Gastroesophageal sphincter (tissue), 4 donors: ENCODE measurements around the gene IRF2BPL. TPM values are rescaled to one million over a fixed set of nuclear protein-coding genes. Genes with fewer than 3 reads are reported as not detected.

Source experiments
- ATAC-seq: fragments of 150-250 bp; one replicate; pipeline ENCODE4 v1.9.1; 2016; ENCODE audit warnings: mild to moderate bottlenecking, moderate library complexity
- H3K27ac ChIP-seq, 4 donors: fragments of 200-600 bp; sonication (generic) in 3 of 4; 1 replicate in 3 of 4; 2 replicates in 1 of 4; pipeline ENCODE4 v1.5.1; 2016 to 2019
- H3K27me3 ChIP-seq: fragments of 200-600 bp; sonication (generic); one replicate; pipeline ENCODE4 v1.5.1; 2019
- H3K36me3 ChIP-seq, 2 donors: fragments of 200-600 bp; sonication (generic); one replicate each; pipeline ENCODE4 v1.5.1; 2019; ENCODE audit warnings: control low read depth in 1 of 2
- H3K4me1 ChIP-seq, 3 donors: fragments of 200-600 bp; sonication (generic); 1 replicate in 2 of 3; 2 replicates in 1 of 3; pipeline ENCODE4 v1.5.1; 2016 to 2019; ENCODE audit warnings: control low read depth in 2 of 3
- H3K4me3 ChIP-seq, 2 donors: fragments of 200-600 bp; sonication (generic); one replicate each; pipeline ENCODE4 v1.5.1; 2019; ENCODE audit warnings: mild to moderate bottlenecking in 1 of 2, moderate library complexity in 1 of 2
- H3K9me3 ChIP-seq, 3 donors: fragments of 200-600 bp; sonication (generic); one replicate each; pipeline ENCODE4 v1.5.1; 2017 to 2019; ENCODE audit warnings: control low read depth in 2 of 3
- EP300 ChIP-seq: sonication (generic); formaldehyde crosslinking; IDR thresholded peaks from one replicate; pipeline ENCODE4 v1.6.1; 2017; ENCODE audit warnings: antibody characterized with exemption, mild to moderate bottlenecking
- POLR2A ChIP-seq, 2 donors: fragments of 450-650 bp; IDR thresholded peaks; one replicate each; pipeline ENCODE4 v1.6.1; 2017; ENCODE audit warnings: antibody characterized with exemption in 2 of 2, mild to moderate bottlenecking in 2 of 2, moderate library complexity in 1 of 2
- POLR2AphosphoS5 ChIP-seq: sonication (generic); formaldehyde crosslinking; IDR thresholded peaks from one replicate; pipeline ENCODE4 v1.6.1; 2017; ENCODE audit warnings: antibody characterized with exemption
- WGBS, 2 donors: methylation state at CpG; one replicate each; pipeline ENCODE4 v1.1.5; 2018; ENCODE audit warnings: low coverage in 1 of 2; 5-methylcytosine and 5-hydroxymethylcytosine counted together
- total RNA-seq, 4 donors: library from RNA; depleted of rRNA; stranded (reverse); fragments of >200 nt; gene quantifications; one replicate each; pipeline ENCODE4 v1.1.0, GENCODE V29; 2016
- TF ChIP-seq, protein P1 (sequence below), 4 experiments: fragments of 200-600 bp in 2 of 4; fragments of 450-650 bp in 2 of 4; sonication (generic) in 1 of 4; IDR thresholded peaks; one replicate each; pipeline ENCODE4 v1.5.1; 2017 to 2019; ENCODE audit warnings: antibody characterized with exemption in 4 of 4, mild to moderate bottlenecking in 2 of 4, moderate library complexity in 2 of 4

IRF2BPL gene
- total RNA-seq, 4 donors from 2014 or later: 53.7 to 75.6 (median 59.9) TPM

DNA sequence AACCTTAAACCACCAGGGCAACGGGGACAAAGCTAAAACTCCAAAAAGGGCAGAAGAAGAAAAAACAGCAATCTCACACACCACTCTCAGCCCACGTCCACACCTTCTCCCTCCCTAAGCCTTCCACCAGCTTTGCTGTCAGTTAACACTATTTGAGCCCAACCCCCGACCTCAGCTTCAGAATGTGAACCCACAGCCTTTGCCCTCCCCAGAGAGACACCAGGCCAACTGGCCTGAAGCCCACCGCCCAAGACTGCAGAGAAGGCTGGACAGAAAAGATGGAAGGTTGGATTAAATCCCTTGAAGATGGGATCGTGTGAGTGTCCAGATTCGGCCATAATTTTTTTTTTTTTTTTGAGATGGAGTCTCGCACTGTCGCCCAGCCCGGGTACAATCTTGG, 22.4 kb downstream of the IRF2BPL start:
- Histone ChIP-seq H3K9me3 (no peaks in the 10 kb centered on the region), H3K4me1 (peaks cover 0 to 24% (median 10%) of the 10 kb centered on the region in 3 donors), H3K4me3 (no peak overlapping the region), H3K36me3 (no peaks in the 10 kb centered on the region), H3K27me3 (no peaks in the 10 kb centered on the region), H3K27ac (no peak overlapping the region)
- no peak for ATAC-seq
- no peak for TF ChIP-seq EP300
- no peak for TF ChIP-seq POLR2AphosphoS5
- no peak for TF ChIP-seq POLR2A (IDR thresholded peaks at IDR 0.05)
- TF ChIP-seq, protein P1, sequence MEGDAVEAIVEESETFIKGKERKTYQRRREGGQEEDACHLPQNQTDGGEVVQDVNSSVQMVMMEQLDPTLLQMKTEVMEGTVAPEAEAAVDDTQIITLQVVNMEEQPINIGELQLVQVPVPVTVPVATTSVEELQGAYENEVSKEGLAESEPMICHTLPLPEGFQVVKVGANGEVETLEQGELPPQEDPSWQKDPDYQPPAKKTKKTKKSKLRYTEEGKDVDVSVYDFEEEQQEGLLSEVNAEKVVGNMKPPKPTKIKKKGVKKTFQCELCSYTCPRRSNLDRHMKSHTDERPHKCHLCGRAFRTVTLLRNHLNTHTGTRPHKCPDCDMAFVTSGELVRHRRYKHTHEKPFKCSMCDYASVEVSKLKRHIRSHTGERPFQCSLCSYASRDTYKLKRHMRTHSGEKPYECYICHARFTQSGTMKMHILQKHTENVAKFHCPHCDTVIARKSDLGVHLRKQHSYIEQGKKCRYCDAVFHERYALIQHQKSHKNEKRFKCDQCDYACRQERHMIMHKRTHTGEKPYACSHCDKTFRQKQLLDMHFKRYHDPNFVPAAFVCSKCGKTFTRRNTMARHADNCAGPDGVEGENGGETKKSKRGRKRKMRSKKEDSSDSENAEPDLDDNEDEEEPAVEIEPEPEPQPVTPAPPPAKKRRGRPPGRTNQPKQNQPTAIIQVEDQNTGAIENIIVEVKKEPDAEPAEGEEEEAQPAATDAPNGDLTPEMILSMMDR (IDR thresholded peaks at IDR 0.05): no peak
- WGBS, 2 donors: 86 to 90% methylated on average over 5 to 8 of the region's 9 CpGs

DNA sequence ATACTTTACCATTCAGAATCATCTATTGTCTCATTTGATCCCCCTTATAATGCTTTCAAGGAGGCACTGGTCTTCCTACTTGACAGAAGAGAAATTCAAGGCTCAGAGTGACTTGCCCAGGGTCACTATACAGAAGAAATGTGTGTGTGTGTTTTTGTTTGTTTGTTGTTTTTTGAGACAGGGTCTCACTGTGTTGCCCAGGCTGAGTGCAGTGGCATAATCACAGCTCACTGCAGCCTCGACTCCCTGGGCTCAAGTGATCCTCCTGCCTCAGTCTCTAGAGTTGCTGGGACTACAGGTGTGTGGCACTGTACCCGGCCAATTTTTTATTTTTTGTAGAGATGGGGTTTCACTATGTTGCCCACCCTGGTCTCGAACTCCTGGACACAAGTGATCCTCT, 22.9 kb downstream of the IRF2BPL start:
- Histone ChIP-seq H3K4me1 (peaks cover 0 to 29% (median 13%) of the 10 kb centered on the region in 3 donors), H3K27ac (no peak overlapping the region), H3K27me3 (no peaks in the 10 kb centered on the region), H3K36me3 (no peaks in the 10 kb centered on the region), H3K4me3 (no peak overlapping the region), H3K9me3 (no peaks in the 10 kb centered on the region)
- 80 to 91% methylated on average over 1 to 3 of the region's 3 CpGs for WGBS, 2 donors
- no peak for ATAC-seq
- TF ChIP-seq POLR2A (IDR thresholded peaks at IDR 0.05) (no peak), POLR2AphosphoS5 (no peak), EP300 (no peak)
- TF ChIP-seq, protein P1 (IDR thresholded peaks at IDR 0.05): no peak

DNA sequence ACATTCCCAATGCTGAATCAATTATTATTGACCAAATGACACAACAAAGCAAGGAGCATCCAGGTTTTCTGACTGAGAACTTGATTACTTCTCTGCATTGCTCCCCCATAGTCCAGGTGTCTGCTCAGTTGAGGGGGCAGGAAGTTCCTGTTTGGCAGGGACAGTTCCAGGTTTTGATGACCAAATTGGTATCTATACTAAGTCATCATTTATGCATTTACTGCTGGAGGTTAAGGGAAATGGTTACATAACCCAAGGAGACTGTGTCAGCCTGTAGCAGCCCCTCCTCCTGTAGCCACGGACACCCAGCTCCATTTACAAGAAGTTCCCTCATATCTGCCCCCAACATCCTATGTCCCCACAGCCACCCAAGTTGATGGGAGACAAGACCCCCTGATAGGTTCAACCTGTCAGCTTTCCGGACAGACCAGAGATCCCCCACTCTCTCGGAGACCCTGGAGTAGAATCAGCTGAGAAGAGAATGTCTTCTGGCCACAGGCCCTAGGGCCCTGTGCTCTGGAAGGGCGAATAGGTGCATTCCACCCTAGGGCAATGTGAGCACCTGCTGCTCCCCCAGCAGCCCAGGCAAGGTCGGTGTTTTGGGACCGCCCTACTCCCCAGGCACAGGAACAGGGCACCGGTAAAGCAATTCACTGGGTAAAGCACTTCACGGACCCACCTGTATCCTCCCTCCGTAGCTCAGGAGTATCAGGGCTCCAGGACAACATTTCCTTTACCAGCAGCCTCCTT, 23.6 kb downstream of the IRF2BPL start:
- Histone ChIP-seq H3K4me1 (peaks cover 0 to 36% (median 20%) of the 10 kb centered on the region in 3 donors), H3K27me3 (no peaks in the 10 kb centered on the region), H3K9me3 (no peaks in the 10 kb centered on the region), H3K4me3 (no peak overlapping the region), H3K27ac (no peak overlapping the region), H3K36me3 (no peaks in the 10 kb centered on the region)
- 47% methylated on average over 4 of the region's 9 CpGs; no CpG with 5 or more reads in 1 of the 2 donors for WGBS, 2 donors
- ATAC-seq: no peak
- TF ChIP-seq EP300 (no peak), POLR2AphosphoS5 (no peak), POLR2A (IDR thresholded peaks at IDR 0.05) (no peak)
- TF ChIP-seq, protein P1 (IDR thresholded peaks at IDR 0.05): no peak

DNA sequence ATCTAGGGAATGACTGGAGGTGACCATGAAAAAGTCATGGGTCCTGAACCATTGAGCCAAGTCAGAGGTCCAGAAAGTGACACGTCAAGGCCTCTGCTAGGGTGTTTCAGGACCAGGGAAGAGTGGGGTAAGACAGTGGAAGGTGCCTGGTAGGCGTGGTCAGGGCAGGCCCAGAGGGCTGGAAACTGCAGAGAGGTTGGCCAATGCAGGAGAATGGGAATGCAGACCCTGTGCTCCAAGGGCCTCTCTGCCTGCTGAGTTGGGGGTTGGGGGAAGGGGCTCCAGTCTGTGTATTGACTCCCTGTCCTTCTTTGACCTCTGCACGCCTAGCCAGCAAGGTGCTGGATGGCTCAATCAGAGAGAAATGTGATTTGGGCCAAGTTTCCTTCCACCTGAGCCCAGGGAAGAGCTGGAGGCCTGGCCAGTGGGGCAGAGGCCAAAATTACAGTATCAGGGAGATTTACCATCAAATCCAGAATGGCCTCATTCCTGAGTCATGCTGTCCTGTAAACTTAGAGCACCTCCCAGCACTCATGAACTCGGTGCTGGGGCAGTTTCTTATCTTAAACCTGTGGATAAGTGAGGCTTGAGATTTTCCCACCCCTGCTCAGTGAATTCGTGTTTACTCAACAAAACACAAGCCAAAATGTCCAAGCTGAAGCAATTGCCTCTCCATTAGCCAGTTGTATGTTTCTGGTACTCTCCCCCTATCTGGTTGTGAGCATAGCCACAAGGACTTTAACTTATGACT, 24.4 kb downstream of the IRF2BPL start:
- Histone ChIP-seq H3K9me3 (no peaks in the 10 kb centered on the region), H3K4me1 (peaks cover 0 to 40% (median 20%) of the 10 kb centered on the region in 3 donors), H3K36me3 (no peaks in the 10 kb centered on the region), H3K27me3 (no peaks in the 10 kb centered on the region), H3K27ac (no peak overlapping the region), H3K4me3 (no peak overlapping the region)
- no peak for TF ChIP-seq POLR2AphosphoS5
- no peak for TF ChIP-seq EP300
- TF ChIP-seq POLR2A (IDR thresholded peaks at IDR 0.05): no peak
- TF ChIP-seq, protein P1 (IDR thresholded peaks at IDR 0.05): no peak
- no peak for ATAC-seq
- 77 to 100% methylated on average over 1 to 5 of the region's 5 CpGs for WGBS, 2 donors
